DND-41 (cell line): Measurements from ENCODE around the gene TTYH1.

ENCODE experiments used
- EZH2 ChIP-seq: IDR thresholded peaks from 3 replicates; pipeline ENCODE4 v1.6.1; 2012; ENCODE audit warnings: borderline replicate concordance, low read depth, mild to moderate bottlenecking, moderate library complexity, low read length, inconsistent platforms; ENCODE audit not compliant: severe bottlenecking
- TF ChIP-seq, protein P1 (sequence below): IDR thresholded peaks from 2 replicates; pipeline ENCODE4 v1.5.1; 2012; ENCODE audit warnings: borderline replicate concordance, low read length, moderate library complexity, mild to moderate bottlenecking; ENCODE audit not compliant: poor library complexity, severe bottlenecking; ENCODE audit errors: extremely low read depth

DNA sequence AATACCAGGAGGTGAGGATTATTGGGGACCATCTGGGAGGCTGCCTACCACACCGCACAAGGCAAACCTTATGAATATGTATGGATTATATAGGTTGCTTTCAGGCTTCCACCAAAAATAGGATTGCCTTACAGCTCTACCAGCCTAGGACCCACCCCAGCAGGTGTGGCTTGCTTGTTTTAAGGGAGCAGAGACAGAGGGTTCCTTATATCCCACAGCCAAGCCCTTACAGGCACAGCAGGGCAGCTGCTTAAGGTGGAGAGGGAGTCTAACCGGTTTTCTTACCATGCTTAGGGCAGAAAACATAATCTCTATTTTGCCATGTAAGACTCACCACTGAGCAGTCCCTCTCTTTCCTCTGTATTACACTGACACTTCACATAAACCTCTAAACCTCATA lies 16.1 kb upstream of the TTYH1 start:
- TF ChIP-seq, protein P1, sequence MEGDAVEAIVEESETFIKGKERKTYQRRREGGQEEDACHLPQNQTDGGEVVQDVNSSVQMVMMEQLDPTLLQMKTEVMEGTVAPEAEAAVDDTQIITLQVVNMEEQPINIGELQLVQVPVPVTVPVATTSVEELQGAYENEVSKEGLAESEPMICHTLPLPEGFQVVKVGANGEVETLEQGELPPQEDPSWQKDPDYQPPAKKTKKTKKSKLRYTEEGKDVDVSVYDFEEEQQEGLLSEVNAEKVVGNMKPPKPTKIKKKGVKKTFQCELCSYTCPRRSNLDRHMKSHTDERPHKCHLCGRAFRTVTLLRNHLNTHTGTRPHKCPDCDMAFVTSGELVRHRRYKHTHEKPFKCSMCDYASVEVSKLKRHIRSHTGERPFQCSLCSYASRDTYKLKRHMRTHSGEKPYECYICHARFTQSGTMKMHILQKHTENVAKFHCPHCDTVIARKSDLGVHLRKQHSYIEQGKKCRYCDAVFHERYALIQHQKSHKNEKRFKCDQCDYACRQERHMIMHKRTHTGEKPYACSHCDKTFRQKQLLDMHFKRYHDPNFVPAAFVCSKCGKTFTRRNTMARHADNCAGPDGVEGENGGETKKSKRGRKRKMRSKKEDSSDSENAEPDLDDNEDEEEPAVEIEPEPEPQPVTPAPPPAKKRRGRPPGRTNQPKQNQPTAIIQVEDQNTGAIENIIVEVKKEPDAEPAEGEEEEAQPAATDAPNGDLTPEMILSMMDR, result no peak
- no peak for TF ChIP-seq EZH2
